Smooth muscle cell (in vitro differentiated cells): ENCODE data around the gene PHB1. TPM values are rescaled to one million over a fixed set of nuclear protein-coding genes. Genes with fewer than 3 reads are reported as not detected.
A peak's percentile ranks its signal among the peaks of the same experiment; 100 is the strongest.

ENCODE experiments used
- DNase-seq: peaks from one replicate; lab custom pipeline; 2025; ENCODE audit not compliant: unreplicated experiment; lab: John Stamatoyannopoulos, UW
- H2AFZ ChIP-seq: fragments of 200-600 bp; sonication (generic); 2 replicates; pipeline ENCODE4 v1.6.0; 2016; ENCODE audit warnings: antibody characterized with exemption, low read depth, mild to moderate bottlenecking
- H3F3A ChIP-seq: fragments of 200-600 bp; sonication (generic); 2 replicates; pipeline ENCODE4 v1.6.0; 2017; ENCODE audit warnings: antibody characterized with exemption, low read depth
- H3K27ac ChIP-seq: fragments of 200-600 bp; sonication (generic); 2 replicates; pipeline ENCODE4 v1.5.1; 2016; ENCODE audit warnings: low read depth, mild to moderate bottlenecking
- H3K27me3 ChIP-seq: fragments of 200-600 bp; sonication (generic); 2 replicates; pipeline ENCODE4 v1.6.1; 2016; ENCODE audit warnings: low read depth, mild to moderate bottlenecking
- H3K36me3 ChIP-seq: fragments of 200-600 bp; sonication (generic); 2 replicates; pipeline ENCODE4 v1.5.1; 2016; ENCODE audit warnings: low read depth
- H3K4me1 ChIP-seq: fragments of 200-600 bp; sonication (generic); 2 replicates; pipeline ENCODE4 v1.5.1; 2016; ENCODE audit warnings: low read depth
- H3K4me2 ChIP-seq: fragments of 200-600 bp; sonication (generic); 2 replicates; pipeline ENCODE4 v1.6.0; 2016; ENCODE audit warnings: mild to moderate bottlenecking
- H3K4me3 ChIP-seq: fragments of 200-600 bp; sonication (generic); 2 replicates; pipeline ENCODE4 v1.5.1; 2016; ENCODE audit warnings: mild to moderate bottlenecking
- H3K79me2 ChIP-seq: fragments of 200-600 bp; sonication (generic); 2 replicates; pipeline ENCODE4 v1.6.0; 2016; ENCODE audit warnings: low read depth, mild to moderate bottlenecking
- H3K9ac ChIP-seq: fragments of 200-600 bp; sonication (generic); 2 replicates; pipeline ENCODE4 v1.6.0; 2016; ENCODE audit warnings: low read depth
- H3K9me3 ChIP-seq: fragments of 200-600 bp; sonication (generic); replicated peaks from 2 replicates; pipeline ENCODE4 v1.5.1; 2016; ENCODE audit warnings: low read depth
- H4K20me1 ChIP-seq: fragments of 200-600 bp; sonication (generic); 2 replicates; pipeline ENCODE4 v1.6.0; 2016; ENCODE audit warnings: low read depth
- WGBS: methylation state at CpG from one replicate; pipeline ENCODE4 v1.1.7; 2016; ENCODE audit warnings: low lambda C conversion rate; 5-methylcytosine and 5-hydroxymethylcytosine counted together
- polyA plus RNA-seq: library from polyadenylated mRNA; unstranded; fragments of >200 nt; fragmentation: Nextera tagmentation; extraction: Ambion mirVana; gene quantifications from 2 replicates; pipeline ENCODE4 v1.2.1, GENCODE V29; 2016
- total RNA-seq: library from RNA; depleted of rRNA; stranded (reverse); fragments of >200 nt; gene quantifications from 2 replicates; pipeline ENCODE4 v1.2.3, GENCODE V29; 2014
- TF ChIP-seq, protein P1 (sequence below): fragments of 200-600 bp; sonication (generic); IDR thresholded peaks from 2 replicates; pipeline ENCODE4 v1.5.1; 2017; ENCODE audit warnings: borderline replicate concordance, mild to moderate bottlenecking, antibody characterized with exemption; ENCODE audit not compliant: insufficient read depth, poor library complexity, severe bottlenecking

The PHB1 gene
- total and polyA plus RNA-seq, 2 experiments from 2014 or later: 90.1 to 184 TPM

DNA sequence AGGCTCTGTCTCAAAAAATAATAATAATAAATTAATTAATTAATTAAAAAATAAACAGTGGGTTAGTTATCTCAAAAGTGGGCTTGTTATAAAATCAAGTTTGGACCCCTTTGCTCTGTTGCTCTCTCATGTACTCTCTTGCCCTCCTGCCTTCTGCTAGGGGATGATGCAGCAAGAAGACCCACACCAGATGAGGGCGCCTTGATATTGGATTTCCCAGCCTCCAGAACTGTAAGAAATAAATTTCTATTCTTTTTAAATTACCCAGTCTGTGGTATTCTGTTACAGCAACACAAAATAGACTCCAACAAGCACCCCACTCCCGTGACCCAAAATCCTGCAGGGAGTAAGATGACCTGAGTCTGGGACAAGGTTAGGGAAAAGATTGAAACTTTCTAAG, 50.6 kb downstream of the PHB1 start:
- Histone ChIP-seq H3K4me1 (peaks cover 27% of the 10 kb centered on the region), H3K27ac (no peak overlapping the region), H3K4me3 (no peak overlapping the region), H3F3A (no peaks in the 10 kb centered on the region), H3K9me3 (no peaks in the 10 kb centered on the region), H3K4me2 (no peak overlapping the region), H3K27me3 (no peaks in the 10 kb centered on the region), H3K9ac (no peak overlapping the region), H2AFZ (no peak overlapping the region), H3K79me2 (peaks cover 24% of the 10 kb centered on the region), H3K36me3 (no peaks in the 10 kb centered on the region), H4K20me1 (peaks cover 23% of the 10 kb centered on the region)
- TF ChIP-seq, protein P1, sequence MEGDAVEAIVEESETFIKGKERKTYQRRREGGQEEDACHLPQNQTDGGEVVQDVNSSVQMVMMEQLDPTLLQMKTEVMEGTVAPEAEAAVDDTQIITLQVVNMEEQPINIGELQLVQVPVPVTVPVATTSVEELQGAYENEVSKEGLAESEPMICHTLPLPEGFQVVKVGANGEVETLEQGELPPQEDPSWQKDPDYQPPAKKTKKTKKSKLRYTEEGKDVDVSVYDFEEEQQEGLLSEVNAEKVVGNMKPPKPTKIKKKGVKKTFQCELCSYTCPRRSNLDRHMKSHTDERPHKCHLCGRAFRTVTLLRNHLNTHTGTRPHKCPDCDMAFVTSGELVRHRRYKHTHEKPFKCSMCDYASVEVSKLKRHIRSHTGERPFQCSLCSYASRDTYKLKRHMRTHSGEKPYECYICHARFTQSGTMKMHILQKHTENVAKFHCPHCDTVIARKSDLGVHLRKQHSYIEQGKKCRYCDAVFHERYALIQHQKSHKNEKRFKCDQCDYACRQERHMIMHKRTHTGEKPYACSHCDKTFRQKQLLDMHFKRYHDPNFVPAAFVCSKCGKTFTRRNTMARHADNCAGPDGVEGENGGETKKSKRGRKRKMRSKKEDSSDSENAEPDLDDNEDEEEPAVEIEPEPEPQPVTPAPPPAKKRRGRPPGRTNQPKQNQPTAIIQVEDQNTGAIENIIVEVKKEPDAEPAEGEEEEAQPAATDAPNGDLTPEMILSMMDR: no peak
- DNase-seq: no peak
- 65% methylated on average over 2 of the region's 2 CpGs for WGBS

DNA sequence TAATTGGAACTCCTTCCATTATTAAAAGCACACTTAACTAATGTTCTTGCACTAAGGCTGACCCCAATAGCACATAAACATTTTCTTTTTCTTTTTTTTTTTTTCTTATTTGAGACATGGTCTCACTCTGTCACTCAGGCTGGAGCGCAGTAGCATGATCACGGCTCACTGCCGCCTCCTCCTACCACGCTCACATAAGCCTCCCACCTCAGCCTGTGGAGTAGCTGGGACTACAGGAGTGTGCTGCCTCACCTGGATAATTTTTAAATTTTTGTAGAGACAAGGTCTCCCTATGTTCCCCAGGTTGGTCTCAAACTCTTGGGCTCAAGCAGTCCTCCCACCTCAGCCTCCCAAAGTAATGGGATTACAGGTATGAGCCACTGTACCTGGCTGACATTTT, 51.4 kb downstream of the PHB1 start:
- Histone ChIP-seq H3K9ac (no peak overlapping the region), H3K4me3 (no peak overlapping the region), H3K27ac (no peak overlapping the region), H3K79me2 (peaks cover 33% of the 10 kb centered on the region), H3F3A (no peaks in the 10 kb centered on the region), H4K20me1 (peaks cover 32% of the 10 kb centered on the region), H3K4me2 (peak overlapping the region; percentile 99), H3K27me3 (no peaks in the 10 kb centered on the region), H3K36me3 (no peaks in the 10 kb centered on the region), H2AFZ (no peak overlapping the region), H3K4me1 (peaks cover 30% of the 10 kb centered on the region), H3K9me3 (no peaks in the 10 kb centered on the region)
- WGBS: 89% methylated on average over 4 of the region's 4 CpGs
- DNase-seq: no peak
- TF ChIP-seq, protein P1: no peak

GRCh38 chr17:49362723-49363117, 52.0 kb downstream of the PHB1 start:
- peaks cover 37% of the 10 kb centered on the region for H4K20me1 ChIP-seq
- no peaks in the 10 kb centered on the region for H3K27me3 ChIP-seq
- DNase-seq: no peak
- H3F3A ChIP-seq: no peaks in the 10 kb centered on the region
- peaks cover 38% of the 10 kb centered on the region for H3K79me2 ChIP-seq
- H3K9me3 ChIP-seq: no peaks in the 10 kb centered on the region
- H2AFZ ChIP-seq: peak overlapping the region; percentile 51
- TF ChIP-seq, protein P1: no peak
- no peak overlapping the region for H3K9ac ChIP-seq
- H3K36me3 ChIP-seq: no peaks in the 10 kb centered on the region
- 26% methylated on average over 10 of the region's 10 CpGs for WGBS
- H3K4me3 ChIP-seq: peak overlapping the region; percentile 99
- peak overlapping the region; percentile 90 for H3K27ac ChIP-seq
- H3K4me1 ChIP-seq: peaks cover 30% of the 10 kb centered on the region
- peak overlapping the region; percentile 99 for H3K4me2 ChIP-seq
